Aorta (tissue), 4 donors: ENCODE measurements around the gene DBNDD2. TPM values are rescaled to one million over a fixed set of nuclear protein-coding genes. Genes with fewer than 3 reads are reported as not detected.

Experiments
- microRNA-seq, 2 donors: library from miRNA; unstranded; fragments of <30 nt; microRNA quantifications; one replicate each; pipeline ENCODE4 v1.2.0, GENCODE V29; 2020
- polyA plus RNA-seq, 2 donors: library from polyadenylated mRNA; stranded (reverse); fragments of 200-250 nt; gene quantifications; one replicate each; pipeline ENCODE4 v1.2.3, GENCODE V29; 2013
- total RNA-seq, 2 donors: library from RNA; stranded (reverse); fragmentation: NEBNext Ultra II Directional; extraction: Animal tissue kit (Norgen Biotek cat#: 25700); gene quantifications; one replicate each; pipeline ENCODE4 v1.2.1, GENCODE V29; 2021
- donor health status: healthy with polysubstance abuse.
- donor health status: Bipolar disorder and iron deficiency.
- donor health status: DM: no; HTN: no; CAD: no.
- donor health status: DM: yes; HTN: yes; CAD: no.

DBNDD2 gene
- total and polyA plus RNA-seq, 4 donors, result 104 to 231 (median 131) TPM

Small RNAs within 50 kb of the gene (microRNA-seq; reads per million reads assigned to microRNA genes)
- 0 to 0.60 reads per million in 2 donors for gene MIR6812

Other genes with a start within 250 kb of the DBNDD2 start
- under 1 TPM in 1 of 2 donors, not detected in 1; 0.96 TPM for gene PI3, start 233.4 kb upstream of the DBNDD2 start, total RNA-seq
- gene PI3, start 233.4 kb upstream of the DBNDD2 start, polyA plus RNA-seq, result 1 to 10 TPM; 1.1 to 2.0 TPM
- gene SEMG1, start 201.3 kb upstream of the DBNDD2 start, total RNA-seq, result not detected
- gene SEMG1, start 201.3 kb upstream of the DBNDD2 start, polyA plus RNA-seq, result not detected
- gene SEMG2, start 186.9 kb upstream of the DBNDD2 start, total RNA-seq, result not detected
- not detected for gene SEMG2, start 186.9 kb upstream of the DBNDD2 start, polyA plus RNA-seq
- 100 to 1,000 TPM in 1 of 2 donors, 10 to 100 TPM in 1; 41.2 to 151 TPM for gene SLPI, start 153.7 kb upstream of the DBNDD2 start, total RNA-seq
- 10 to 100 TPM; 24.4 to 34.8 TPM for gene SLPI, start 153.7 kb upstream of the DBNDD2 start, polyA plus RNA-seq
- not detected for gene RBPJL, start 101.4 kb upstream of the DBNDD2 start, total RNA-seq
- gene RBPJL, start 101.4 kb upstream of the DBNDD2 start, polyA plus RNA-seq, result under 1 TPM; 0.08 to 0.38 TPM
- under 1 TPM; 0.42 to 0.69 TPM for gene MATN4, start 100.0 kb upstream of the DBNDD2 start, total RNA-seq
- under 1 TPM in 1 of 2 donors, not detected in 1; 0.18 TPM for gene MATN4, start 100.0 kb upstream of the DBNDD2 start, polyA plus RNA-seq
- 100 to 1,000 TPM in 1 of 2 donors, 10 to 100 TPM in 1; 51.2 to 114 TPM for gene SDC4, start 59.9 kb upstream of the DBNDD2 start, total RNA-seq
- gene SDC4, start 59.9 kb upstream of the DBNDD2 start, polyA plus RNA-seq, result 10 to 100 TPM; 19.2 to 50.6 TPM
- gene SYS1, start 45.1 kb upstream of the DBNDD2 start, total RNA-seq, result 10 to 100 TPM; 20.3 to 25.0 TPM
- 10 to 100 TPM; 14.3 to 14.4 TPM for gene SYS1, start 45.1 kb upstream of the DBNDD2 start, polyA plus RNA-seq
- under 1 TPM; 0.66 to 0.91 TPM for gene TP53TG5, start 30.0 kb upstream of the DBNDD2 start, total RNA-seq
- gene TP53TG5, start 30.0 kb upstream of the DBNDD2 start, polyA plus RNA-seq, result not detected
- 100 to 1,000 TPM; 113 TPM for gene PIGT, start 7.9 kb downstream of the DBNDD2 start, total RNA-seq
- 100 to 1,000 TPM in 1 of 2 donors, 10 to 100 TPM in 1; 69.0 to 151 TPM for gene PIGT, start 7.9 kb downstream of the DBNDD2 start, polyA plus RNA-seq
- gene WFDC2, start 61.5 kb downstream of the DBNDD2 start, total RNA-seq, result 1 to 10 TPM; 1.5 to 2.3 TPM
- 1 to 10 TPM in 1 of 2 donors, under 1 TPM in 1; 0.56 to 1.0 TPM for gene WFDC2, start 61.5 kb downstream of the DBNDD2 start, polyA plus RNA-seq
- gene SPINT3, start 107.3 kb downstream of the DBNDD2 start, total RNA-seq, result not detected
- gene SPINT3, start 107.3 kb downstream of the DBNDD2 start, polyA plus RNA-seq, result not detected
- not detected for gene WFDC6, start 131.2 kb downstream of the DBNDD2 start, total RNA-seq
- not detected for gene WFDC6, start 131.2 kb downstream of the DBNDD2 start, polyA plus RNA-seq
- gene EPPIN, start 139.1 kb downstream of the DBNDD2 start, total RNA-seq, result not detected
- gene EPPIN, start 139.1 kb downstream of the DBNDD2 start, polyA plus RNA-seq, result not detected
- gene WFDC8, start 171.0 kb downstream of the DBNDD2 start, total RNA-seq, result not detected
- not detected for gene WFDC8, start 171.0 kb downstream of the DBNDD2 start, polyA plus RNA-seq
- not detected for gene WFDC10A, start 221.4 kb downstream of the DBNDD2 start, total RNA-seq
- not detected for gene WFDC10A, start 221.4 kb downstream of the DBNDD2 start, polyA plus RNA-seq
- not detected for gene WFDC9, start 223.0 kb downstream of the DBNDD2 start, total RNA-seq
- not detected for gene WFDC9, start 223.0 kb downstream of the DBNDD2 start, polyA plus RNA-seq